Measurements from ENCODE around the gene LY9.

GRCh38 chr1:160746836-160747500 is 49.0 kb upstream of the LY9 start:
- TF ChIP-seq CTCF (IDR thresholded peaks at IDR 0.05) (no peak), POLR2A (IDR thresholded peaks at IDR 0.05) (no peak)
